CD4-positive, alpha-beta T cell treated with Interleukin-2 at 100 ng/mL for 4 hours (primary cell): Measurements from ENCODE around the gene KNDC1.
"Not testable (repeated sequence)": the region's sequence is repeated elsewhere in the genome, so short reads cannot be mapped to it uniquely, and the experiment has no call there.

Experiments
- DNase-seq: peaks from one replicate; pipeline ENCODE4 v3.0.0-alpha.2; 2020; ENCODE audit warnings: low spot score

The KNDC1 gene

DNA sequence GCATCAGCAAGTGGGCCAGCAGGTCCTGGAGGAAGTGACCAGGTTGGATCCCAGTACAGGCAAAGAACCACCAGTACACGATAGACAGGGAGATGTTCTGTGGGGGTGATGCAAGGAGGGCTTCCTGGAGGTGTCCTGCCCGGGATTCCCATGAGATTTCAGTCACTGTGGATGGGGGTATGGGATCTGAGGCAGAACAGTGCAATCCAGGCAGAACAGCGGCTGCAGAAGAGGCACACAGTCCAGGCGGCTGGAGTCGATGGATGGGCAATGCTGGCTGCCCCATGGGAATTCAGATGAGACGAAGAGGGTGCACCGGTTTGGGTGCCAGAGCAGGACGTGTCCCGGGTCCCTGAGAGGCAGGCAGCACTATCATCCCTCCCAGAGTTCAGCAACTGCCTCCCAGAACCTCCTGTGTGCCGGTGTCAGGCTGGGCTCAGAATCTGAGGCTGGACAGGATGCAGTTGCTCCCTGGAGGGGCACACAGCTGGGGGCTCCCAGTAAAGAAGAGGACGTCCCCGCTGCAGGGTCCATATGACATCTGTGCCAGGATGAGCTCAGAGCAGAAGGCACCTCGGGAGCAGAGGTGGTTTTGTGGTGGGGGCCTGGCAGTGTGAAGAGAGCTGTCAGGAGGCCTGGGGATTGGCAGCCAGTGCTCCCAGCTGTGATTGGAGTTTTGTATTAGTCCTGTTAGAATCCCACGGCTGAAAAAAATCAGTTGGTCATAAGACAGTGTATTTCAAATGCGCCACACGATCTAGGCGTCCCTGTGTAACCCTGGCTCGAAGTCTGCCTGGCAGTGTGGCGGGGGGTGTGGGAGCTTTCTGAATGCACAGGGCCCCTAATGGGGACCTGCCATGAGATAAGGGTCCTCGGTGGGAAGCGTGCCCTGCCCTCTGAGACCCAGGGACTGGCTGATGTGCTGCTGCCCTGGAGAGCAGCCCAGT lies 3.2 kb downstream of the KNDC1 start:
- no peak for DNase-seq

DNA sequence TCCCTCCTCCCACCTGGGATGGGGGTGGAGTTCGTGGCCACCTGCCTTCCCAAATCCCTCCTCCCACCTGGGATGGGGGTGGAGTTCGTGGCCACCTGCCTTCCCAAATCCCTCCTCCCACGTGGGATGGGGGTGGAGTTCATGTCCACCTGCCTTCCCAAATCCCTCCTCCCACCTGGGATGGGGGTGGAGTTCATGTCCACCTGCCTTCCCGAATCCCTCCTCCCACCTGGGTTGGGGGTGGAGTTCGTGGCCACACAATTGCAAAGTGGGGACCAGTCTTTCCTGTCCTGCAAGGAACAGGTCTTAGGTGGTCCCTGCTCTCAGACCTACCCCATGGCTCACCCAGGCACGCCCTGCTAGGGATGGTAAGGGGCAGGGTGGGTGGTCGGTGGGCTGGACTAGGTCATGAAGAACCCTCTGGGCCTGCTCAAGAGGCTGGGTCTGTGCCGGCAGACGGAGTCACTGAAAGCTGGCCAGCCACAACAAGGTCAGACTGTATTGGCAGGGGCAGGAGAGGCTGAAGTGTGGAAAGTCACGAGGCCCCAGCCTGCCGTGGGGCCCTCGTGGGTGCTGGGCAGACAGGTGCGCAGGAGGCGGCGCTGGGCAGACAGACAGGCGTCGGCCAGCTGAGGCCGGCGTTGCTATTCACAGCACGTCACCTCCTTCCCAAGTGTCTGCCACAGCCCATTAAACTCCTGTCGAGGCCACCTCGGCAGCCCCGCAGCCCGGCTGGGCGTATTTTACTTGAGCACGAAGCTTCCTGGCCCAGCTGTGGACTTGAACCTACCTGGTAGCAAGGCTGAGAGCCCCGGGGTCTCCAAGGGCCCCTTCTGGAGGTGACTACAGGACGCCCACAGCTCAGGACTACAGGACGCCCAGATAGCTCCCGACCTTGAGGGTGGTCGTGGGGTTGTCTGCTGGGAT lies 4.1 kb downstream of the KNDC1 start:
- DNase-seq = no peak

DNA sequence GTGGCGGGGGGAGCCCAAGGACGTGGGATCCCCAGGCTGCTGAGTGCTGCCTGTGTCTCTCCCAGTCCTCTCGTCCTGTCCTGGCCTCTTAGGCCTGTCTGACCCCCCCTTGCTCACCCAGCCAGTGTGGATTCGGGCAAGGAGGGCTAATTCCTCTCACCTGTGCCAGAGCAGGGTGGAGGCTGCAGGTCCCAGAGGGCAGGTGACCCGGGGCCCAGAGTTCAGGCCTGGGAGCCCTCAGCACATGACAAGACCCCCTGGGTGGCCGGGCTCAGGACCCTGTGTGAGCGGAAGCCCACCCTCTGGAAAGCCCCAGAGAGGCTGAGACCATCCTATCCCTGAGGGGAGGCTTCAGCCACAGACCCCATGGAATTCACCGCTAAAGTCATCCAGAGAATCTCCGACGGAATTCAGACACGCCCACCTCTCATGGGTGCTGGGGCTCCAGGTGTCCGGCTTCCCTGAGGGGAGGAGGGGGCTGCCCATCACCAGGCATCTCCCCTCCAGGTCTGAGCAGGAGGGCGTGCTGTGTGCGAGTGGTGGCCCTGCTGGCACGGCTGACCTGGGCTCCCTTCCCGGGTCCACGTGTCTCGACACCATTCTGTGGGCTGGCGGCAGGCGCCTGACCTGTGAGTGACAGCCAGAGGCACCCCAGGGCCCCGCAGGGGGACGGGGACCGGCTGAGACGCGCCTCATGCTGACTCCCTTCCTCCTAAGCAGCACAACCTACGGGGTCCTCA lies 5.0 kb downstream of the KNDC1 start:
- no peak for DNase-seq

DNA sequence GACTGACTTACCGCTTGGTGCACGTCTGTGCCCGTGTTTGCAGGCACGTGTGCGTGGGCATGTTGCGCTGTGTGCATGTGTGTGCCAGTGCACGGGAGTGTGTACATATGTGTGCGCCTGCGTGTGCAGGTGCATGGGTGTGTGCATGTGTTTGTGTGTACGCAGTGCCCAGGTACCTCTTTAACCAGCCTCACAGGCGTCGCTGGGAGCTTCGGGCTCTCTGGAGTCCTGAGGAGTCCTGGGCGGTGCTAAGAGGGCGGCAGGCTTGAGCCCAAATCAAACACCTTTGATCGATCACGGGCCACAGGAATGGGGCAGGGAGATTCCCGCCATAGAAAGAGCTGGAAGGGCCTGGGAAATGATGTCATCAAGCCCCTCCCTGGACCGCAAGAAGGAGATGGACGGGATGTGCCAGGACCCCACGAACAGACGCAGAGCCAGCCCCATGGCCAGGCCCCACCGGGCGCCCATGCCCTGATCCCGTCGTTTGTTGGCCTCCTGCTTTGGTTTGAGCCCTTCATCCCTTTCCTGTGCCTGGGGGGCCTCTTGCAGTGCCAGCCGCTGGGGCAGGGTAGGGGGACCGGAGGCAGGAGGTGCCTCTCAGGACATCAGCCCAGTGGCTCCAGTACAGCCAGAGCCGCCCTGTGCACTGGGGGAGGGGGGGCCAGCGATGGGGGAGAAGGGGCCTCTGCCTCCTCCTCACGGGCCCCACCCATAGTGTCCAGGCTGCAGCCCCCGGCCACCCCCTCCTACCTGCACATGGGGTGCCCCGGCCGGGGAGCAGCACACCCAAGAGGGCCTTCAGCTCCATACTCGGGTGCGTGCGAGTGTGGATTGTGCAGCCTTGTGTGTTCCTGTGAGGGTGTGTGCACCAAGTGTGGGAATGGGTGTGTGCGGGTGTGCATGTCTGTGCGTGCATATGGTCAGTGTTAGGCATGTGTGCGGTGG lies 5.8 kb downstream of the KNDC1 start:
- DNase-seq = no peak

DNA sequence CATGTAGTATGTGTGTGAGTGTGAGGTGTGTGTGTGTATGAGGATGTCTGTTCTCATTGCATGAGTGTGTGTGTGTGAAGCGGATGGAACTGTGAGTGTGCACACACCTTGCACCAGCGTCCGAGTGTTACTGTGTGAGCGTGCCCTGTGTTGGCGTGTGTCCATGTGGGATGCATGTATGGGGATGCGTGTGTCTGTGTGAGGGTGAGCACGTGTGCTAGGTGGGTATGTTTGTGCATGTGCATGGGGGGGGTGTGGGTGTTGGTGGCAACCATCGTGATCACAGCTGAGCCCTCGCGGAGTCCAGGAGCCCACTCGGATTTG lies 6.4 kb downstream of the KNDC1 start:
- no peak for DNase-seq

DNA sequence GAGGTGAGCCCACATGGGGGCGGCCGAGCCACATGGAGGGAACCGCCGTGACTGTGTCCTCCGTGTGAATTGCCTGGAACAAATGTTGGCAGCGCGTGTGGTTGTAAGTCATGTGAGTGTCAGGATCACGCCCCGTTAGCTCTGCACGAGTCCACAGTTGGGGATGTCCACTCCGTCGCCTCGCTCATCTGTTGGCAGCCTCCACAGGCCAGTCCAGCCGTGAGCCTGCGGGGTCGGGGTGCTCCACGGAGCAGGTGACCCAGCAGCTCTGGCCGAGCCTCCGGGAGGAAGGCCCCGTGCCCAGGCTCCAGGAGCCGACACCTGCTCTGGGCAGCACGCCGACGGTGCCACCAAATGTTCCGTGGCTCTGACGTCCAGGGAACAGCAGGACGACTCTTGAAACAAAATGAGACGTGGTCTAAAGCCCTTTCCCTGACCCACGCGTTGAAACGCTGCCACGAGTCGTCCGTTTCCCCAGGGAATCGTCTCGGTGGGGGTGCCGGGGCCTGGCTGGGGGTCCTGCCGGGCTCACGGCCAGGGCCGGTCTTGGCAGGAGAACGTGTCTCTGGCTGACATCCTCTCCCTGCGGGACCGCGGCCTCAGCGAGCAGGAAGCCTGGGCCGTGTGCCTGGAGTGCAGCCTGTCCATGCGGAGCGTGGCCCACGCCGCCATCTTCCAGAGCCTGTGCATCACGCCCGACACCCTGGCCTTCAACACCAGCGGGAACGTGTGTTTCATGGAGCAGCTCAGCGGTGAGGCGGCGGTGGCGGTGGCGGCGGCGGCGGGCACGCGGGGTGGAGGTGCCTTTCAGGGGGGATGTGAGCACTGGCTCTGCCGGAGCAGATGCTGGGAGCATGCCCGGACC lies 7.0 kb downstream of the KNDC1 start:
- no peak for DNase-seq

DNA sequence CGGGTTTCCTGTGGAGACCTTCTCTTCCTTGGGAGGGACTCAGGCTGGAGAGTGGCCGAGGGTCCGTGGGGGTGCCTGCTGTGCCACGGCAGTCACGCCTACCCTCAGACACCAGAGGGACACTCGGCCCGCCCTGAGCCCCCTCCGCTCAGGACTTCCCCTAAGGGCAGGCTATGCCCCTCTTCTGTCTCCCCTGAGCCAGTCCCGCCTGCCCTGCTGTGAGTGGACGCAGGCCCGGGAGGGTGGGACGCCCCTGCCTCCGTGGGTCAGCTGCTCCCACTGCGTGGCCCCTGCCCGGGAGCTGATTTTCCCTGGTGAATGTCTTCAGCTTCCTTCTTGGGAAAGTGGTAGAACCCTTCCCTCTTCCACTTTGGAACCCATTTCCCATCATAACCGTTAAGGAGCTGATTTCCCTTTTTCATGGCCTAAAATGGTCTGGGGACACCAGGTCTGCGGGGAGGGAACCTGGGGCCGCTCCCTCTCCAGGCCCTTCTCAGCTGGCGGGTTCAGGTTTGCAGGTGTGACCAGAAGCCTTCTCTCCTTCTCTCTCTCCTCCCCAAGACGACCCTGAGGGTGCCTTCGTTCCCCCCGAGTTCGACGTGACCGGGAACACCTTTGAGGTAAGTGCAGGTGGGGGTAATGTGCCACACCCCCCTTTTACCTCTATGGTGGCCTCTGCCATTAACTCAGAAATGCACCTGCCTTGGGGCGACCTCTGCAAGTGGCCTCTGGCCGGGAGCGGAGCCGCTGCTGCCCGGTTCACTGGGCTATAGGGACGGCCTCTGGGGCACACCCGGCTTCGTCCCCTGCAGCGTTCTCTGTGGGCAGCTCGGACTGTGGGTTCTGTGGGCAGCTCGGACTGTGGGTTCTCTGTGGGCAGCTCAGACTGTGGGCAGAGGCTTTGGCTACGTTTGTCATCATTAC lies 7.9 kb downstream of the KNDC1 start:
- no peak for DNase-seq

DNA sequence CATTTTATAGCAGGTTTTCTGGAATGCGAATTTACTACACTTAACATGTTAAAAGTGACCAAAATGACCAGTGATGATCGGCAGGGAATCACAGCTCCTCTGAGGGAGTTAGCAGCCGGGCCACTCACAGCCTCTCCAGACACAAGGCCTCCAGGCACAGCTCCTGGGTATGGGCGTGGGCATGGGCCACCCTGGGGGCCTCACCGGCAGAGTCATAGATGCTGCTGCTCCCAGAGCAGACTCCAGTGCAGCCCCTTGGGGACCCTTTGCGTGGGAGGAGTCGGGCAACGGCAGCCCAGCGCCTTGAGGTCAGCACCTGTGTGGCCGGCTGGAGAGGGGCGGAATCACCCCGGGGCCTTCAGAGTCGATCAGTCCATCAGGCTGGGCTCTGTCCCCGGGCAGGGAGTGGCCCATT lies 8.6 kb downstream of the KNDC1 start:
- DNase-seq = no peak

DNA sequence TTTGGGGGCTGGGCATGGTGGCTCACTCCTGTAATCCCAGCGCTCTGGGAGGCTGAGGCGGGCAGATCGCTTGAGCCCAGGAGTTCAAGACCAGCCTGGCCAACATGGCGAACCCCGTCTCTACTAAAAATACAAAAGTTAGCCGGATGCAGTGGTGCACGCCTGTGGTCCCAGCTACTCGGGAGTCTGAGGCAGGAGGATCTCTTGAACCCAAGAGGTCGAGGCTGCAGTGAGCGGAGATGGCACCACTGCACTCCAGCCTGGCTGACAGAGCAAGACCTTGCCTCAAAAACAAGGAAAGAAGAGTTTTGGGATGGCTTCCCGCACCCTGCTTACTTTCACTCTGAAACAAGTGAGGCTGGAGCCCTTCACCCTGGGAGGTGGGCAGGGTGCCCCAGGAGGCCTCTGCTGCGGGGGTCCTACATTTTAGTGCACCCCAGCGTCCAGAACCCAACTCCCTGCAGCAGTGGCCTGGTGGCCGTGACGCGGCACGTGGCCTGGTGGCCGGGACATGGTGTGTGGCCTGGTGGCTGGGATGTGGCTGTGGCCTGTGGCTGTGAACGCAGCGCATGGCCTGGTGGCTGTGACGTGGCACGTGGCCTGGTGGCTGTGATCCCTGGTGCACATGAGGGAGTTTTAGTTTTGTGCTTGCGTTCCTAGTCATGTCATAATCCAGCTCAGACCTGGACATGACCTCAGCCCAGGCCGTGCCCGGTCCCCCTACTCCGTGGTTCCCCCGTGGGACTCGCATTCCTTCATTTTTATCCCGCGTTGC lies 9.3 kb downstream of the KNDC1 start:
- no peak for DNase-seq

DNA sequence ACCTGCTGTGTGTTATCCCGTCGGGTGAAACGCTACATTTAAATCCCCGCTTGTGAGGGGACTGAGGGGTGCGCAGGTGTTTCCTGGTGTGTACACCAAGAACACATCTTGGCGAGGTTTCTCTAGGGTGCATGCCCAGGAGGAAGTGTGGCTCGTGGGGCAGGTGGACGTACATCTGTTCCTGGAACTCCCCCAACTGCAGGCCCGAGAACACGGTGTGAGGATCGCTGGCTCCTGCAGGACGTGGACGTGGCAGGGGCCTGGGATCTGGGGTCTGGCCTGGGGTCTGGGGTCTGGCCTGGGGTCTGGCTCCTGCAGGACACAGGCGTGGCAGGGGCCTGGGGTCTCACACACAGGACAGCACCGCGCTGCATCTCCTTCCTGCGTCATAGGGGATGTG lies 10.1 kb downstream of the KNDC1 start:
- no peak for DNase-seq

DNA sequence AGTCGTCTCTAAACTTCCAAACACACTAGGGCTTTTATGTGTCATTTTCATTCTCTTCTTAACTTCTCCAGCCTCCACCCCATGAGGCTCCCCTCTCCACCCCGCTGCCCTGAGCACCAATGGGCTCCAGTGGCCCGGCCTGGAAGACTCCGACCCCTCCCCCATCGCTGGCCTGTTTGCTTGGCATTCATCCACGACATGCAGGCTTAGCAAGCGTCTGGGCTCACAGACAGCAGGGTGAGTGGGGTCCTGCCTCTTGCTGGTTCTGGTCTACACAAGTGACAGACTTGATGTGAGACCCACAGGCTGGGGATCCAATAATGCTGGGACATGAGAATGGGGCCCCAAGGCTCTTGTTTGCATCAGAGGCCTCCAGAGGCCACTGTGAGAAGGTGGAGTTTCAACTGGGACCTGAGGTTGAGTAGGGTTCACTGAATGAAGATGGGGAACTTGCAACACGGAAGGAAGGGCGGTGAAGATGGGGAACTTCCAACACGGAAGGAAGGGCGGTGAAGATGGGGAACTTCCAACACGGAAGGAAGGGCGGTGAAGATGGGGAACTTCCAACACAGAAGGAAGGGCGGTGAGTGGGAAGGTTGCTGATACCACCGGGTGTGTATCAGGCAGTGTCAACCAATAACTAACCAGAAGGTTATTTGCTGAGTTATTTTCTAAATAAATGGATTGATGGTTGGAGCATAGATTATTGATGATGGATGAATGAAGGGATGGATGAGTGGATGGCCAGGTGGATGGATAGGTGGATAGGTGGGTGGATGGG lies 14.0 kb downstream of the KNDC1 start:
- no peak for DNase-seq

DNA sequence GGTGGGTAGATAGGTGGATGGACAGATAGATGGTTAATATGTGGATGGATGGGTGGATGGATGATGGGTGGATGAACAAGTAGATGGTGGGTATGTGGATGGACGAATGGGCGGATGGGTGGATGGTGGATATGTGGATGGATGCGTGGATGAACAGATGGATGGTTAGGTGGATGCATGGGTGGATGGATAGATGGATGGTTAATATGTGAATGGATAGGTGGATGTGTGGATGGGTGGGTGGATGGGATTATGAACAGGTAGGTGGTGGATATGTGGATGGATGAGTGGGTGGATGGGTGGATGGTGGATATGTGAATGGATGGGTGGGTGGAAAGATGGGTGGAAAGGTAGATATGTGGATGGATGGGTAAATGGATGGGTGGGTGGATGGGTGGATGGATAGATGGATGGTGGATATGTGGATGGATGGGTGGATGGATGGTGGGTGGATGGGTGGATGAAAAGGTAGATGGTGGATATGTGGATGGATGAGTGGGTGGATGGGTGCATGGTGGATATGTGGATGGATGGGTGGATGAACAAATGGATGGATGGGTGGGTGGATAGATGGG lies 14.8 kb downstream of the KNDC1 start:
- DNase-seq = no peak

DNA sequence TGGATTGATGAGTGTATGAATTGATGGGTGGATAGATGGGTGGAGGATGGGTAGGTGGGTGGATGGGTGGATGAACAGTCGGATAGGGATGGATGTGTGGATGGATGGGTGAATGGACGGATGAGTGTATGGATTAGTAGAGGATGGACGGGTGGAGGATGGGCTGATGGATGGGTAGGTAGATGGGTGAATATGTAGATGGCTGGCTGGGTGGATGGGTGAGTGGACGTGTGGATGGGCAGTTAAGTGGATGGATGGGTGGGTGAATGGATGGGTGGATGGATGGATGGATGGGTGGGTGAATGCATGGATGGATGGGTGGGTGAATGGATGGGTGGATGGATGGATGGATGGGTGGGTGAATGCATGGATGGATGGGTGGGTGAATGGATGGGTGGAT lies 15.6 kb downstream of the KNDC1 start:
- DNase-seq = not testable (repeated sequence)

DNA sequence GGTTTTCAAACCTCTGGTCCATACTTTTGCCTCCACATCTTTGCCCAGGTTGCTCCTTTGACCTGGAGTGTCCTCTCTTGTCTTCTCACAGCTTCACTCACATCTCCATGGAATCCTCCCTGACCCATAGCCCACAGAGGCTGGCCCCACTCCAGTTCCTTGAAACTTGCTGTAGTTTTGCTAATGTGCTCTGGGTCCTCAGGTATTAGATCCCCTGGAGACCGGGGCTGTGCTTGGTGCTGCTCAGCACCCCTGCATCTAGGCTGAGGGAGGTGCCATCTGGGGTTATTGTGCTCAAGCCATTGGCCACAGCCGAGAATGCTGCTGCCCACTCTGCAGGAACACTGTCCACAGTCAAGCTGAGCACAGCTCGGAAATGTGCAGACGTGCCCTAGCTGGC lies 16.5 kb downstream of the KNDC1 start:
- no peak for DNase-seq

DNA sequence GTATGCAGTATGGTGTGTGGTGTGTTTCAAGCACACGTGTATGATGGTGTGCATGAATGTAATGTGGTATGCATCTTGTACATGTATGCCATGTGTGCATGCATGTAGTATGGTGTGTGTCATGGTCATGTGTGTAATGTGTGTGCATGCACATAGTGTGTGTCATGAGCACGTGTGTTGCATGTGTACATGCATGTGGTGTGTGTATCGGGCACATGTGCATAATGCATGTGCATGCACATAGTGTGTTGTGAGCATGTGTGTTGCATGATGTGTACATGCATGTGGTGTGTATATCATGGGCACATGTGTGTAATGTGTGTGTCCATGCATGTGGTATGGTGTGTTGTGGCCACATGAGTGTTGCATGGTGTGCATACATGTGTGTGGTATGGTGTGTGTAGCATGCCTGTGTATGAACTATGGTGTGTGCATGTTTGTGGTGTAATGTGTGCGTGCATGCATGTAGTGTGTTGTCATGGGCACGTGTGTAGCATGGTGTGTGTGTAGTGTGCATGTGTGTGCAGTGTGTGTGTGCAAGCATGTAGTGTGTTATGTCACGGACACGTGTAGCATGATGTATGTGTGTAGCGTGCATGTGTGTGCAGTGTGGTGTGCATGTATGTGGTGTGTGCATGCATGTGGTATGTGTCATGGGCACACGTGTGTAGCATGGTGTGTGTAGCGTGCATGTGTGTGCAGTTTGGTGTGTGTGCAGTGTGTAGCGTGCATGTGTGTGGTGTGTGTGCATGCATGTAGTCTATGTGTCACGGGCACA lies 17.6 kb downstream of the KNDC1 start:
- DNase-seq = no peak

DNA sequence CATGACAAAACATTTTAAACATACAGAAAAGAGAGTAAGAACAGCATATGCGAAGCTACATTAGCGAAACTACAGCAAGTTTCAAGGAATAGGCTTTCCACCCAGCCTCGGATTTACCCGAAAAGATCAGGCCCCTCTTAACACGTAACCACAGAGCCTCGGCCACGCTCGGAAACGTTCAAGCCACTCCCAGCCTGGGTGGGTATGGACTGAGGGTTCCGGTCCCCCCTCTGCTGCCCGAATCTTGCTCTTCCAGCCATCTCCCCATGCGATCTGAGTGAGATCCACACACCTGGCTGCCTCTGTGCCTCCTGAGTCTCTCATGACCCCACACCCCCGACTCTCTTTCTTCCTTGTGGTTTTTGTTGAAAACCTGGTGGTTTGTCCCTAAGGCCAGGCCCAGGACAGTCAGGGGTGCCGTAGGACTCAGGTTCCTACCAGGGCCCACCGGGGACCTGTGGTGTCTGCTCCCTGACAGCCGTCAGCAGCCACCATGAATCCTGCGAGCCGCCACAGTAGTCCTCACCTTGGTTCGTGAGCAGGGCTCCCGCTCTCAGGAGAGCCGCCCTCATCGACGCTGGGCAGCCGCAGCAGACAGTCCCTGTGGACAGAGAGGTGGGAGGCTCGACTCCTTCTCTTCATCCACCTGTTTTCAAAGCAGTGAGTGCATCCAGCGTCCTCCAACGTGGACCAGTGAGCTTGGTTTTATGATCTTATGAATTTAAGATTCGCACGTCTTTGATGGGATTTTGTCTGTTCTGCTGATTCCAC lies 18.5 kb downstream of the KNDC1 start:
- no peak for DNase-seq
